WTC11 (cell line): ENCODE measurements around the gene DCP1B. TPM values are rescaled to one million over a fixed set of nuclear protein-coding genes. Genes with fewer than 3 reads are reported as not detected.

Source experiments
- ATAC-seq: fragments of 200-7000 bp; cut with Tn5 transposase; 2 replicates; pipeline ENCODE4 v1.10.0; 2021; ENCODE audit warnings: mild to moderate bottlenecking, moderate library complexity
- CTCF ChIA-PET: fragments of 300-600 bp; sonication (Branson Sonifier 250); formaldehyde crosslinking; loops from one replicate; lab custom pipeline; 2021; ENCODE audit warnings: antibody characterized with exemption; lab: Charles Lee
- POLR2A ChIA-PET: fragments of 350-600 bp; sonication (Branson Sonifier 250); formaldehyde crosslinking; loops from one replicate; lab custom pipeline; 2021; ENCODE audit warnings: antibody characterized with exemption; lab: Charles Lee
- DNase-seq: peaks from one replicate; pipeline ENCODE4 v3.0.0; 2021; ENCODE audit warnings: low spot score
- H3K27ac Mint-ChIP-seq: 2 replicates; pipeline ENCODE4 v1.8.0; 2021; ENCODE audit warnings: mixed read lengths
- H3K27me3 Mint-ChIP-seq: 2 replicates; pipeline ENCODE4 v1.8.0; 2021; ENCODE audit warnings: low read depth, mild to moderate bottlenecking, moderate library complexity, mixed read lengths
- H3K36me3 Mint-ChIP-seq: 2 replicates; pipeline ENCODE4 v1.8.0; 2021; ENCODE audit warnings: mixed read lengths
- H3K4me1 Mint-ChIP-seq: 2 replicates; pipeline ENCODE4 v1.8.0; 2022; ENCODE audit warnings: mixed read lengths
- H3K4me3 Mint-ChIP-seq: 2 replicates; pipeline ENCODE4 v1.8.0; 2021; ENCODE audit warnings: mild to moderate bottlenecking, moderate library complexity, mixed read lengths
- H3K9me3 Mint-ChIP-seq: 2 replicates; pipeline ENCODE4 v1.8.0; 2021; ENCODE audit warnings: mixed read lengths
- AFF4 ChIP-seq: sonication (generic); formaldehyde crosslinking; IDR thresholded peaks from 2 replicates; pipeline ENCODE4 v1.8.1; 2023; ENCODE audit warnings: mild to moderate bottlenecking, missing genetic modification reagents, borderline replicate concordance
- AR ChIP-seq: fragments of 250-450 bp; sonication (Bioruptor Pico); IDR thresholded peaks from 2 replicates; pipeline ENCODE4 v1.9.0; 2021; ENCODE audit warnings: mild to moderate bottlenecking
- ATF6 ChIP-seq: sonication (generic); formaldehyde crosslinking; IDR thresholded peaks from 2 replicates; pipeline ENCODE4 v1.8.1; 2023; ENCODE audit warnings: mild to moderate bottlenecking, missing genetic modification reagents
- CBFB ChIP-seq: sonication (generic); formaldehyde crosslinking; IDR thresholded peaks from 2 replicates; pipeline ENCODE4 v1.8.1; 2022; ENCODE audit warnings: mild to moderate bottlenecking, low read depth, missing genetic modification reagents
- E2F4 ChIP-seq: sonication (generic); formaldehyde crosslinking; IDR thresholded peaks from 2 replicates; pipeline ENCODE4 v1.8.1; 2022; ENCODE audit warnings: low read depth, mild to moderate bottlenecking, moderate library complexity, missing genetic modification reagents, borderline replicate concordance
- ELF4 ChIP-seq: sonication (generic); formaldehyde crosslinking; IDR thresholded peaks from 2 replicates; pipeline ENCODE4 v1.8.1; 2022; ENCODE audit warnings: low read depth, mild to moderate bottlenecking, moderate library complexity, missing genetic modification reagents
- ETV6 ChIP-seq: sonication (generic); formaldehyde crosslinking; IDR thresholded peaks from 2 replicates; pipeline ENCODE4 v1.8.1; 2022; ENCODE audit warnings: mild to moderate bottlenecking, missing genetic modification reagents
- GTF2I ChIP-seq: fragments of 250-450 bp; sonication (Bioruptor Pico); conservative IDR thresholded peaks from 2 replicates; pipeline ENCODE4 v1.4.0; 2021; ENCODE audit warnings: mild to moderate bottlenecking
- HMGA2 ChIP-seq: fragments of 250-450 bp; sonication (Bioruptor Pico); IDR thresholded peaks from 2 replicates; pipeline ENCODE4 v1.4.0; 2021; ENCODE audit warnings: mild to moderate bottlenecking, moderate library complexity
- HMGXB4 ChIP-seq: sonication (generic); formaldehyde crosslinking; IDR thresholded peaks from 2 replicates; pipeline ENCODE4 v1.8.1; 2023; ENCODE audit warnings: mild to moderate bottlenecking, moderate library complexity, missing genetic modification reagents
- IRF2 ChIP-seq: sonication (generic); formaldehyde crosslinking; IDR thresholded peaks from 2 replicates; pipeline ENCODE4 v1.8.0; 2022; ENCODE audit warnings: low read depth, missing genetic modification reagents, borderline replicate concordance
- MYBL2 ChIP-seq: sonication (generic); formaldehyde crosslinking; IDR thresholded peaks from 2 replicates; pipeline ENCODE4 v1.8.1; 2023; ENCODE audit warnings: mild to moderate bottlenecking, moderate library complexity, missing genetic modification reagents
- NFYB ChIP-seq: sonication (generic); formaldehyde crosslinking; conservative IDR thresholded peaks from 2 replicates; pipeline ENCODE4 v1.8.0; 2022; ENCODE audit warnings: low read depth, missing genetic modification reagents
- NR2C2 ChIP-seq: sonication (generic); formaldehyde crosslinking; IDR thresholded peaks from 2 replicates; pipeline ENCODE4 v1.8.0; 2022; ENCODE audit warnings: mild to moderate bottlenecking, missing genetic modification reagents
- PREB ChIP-seq: sonication (generic); formaldehyde crosslinking; IDR thresholded peaks from 2 replicates; pipeline ENCODE4 v1.8.1; 2022; ENCODE audit warnings: mild to moderate bottlenecking, missing genetic modification reagents, moderate library complexity, borderline replicate concordance
- PRRX2 ChIP-seq: fragments of 250-450 bp; sonication (Bioruptor Pico); IDR thresholded peaks from 2 replicates; pipeline ENCODE4 v1.8.0; 2021; ENCODE audit warnings: mild to moderate bottlenecking
- SMAD3 ChIP-seq: sonication (generic); formaldehyde crosslinking; IDR thresholded peaks from 2 replicates; pipeline ENCODE4 v1.8.0; 2022; ENCODE audit warnings: missing genetic modification reagents, mild to moderate bottlenecking, borderline replicate concordance
- TCF7 ChIP-seq: sonication (generic); formaldehyde crosslinking; IDR thresholded peaks from 2 replicates; pipeline ENCODE4 v1.8.0; 2022; ENCODE audit warnings: mild to moderate bottlenecking, low read depth, missing genetic modification reagents, moderate library complexity
- TEAD4 ChIP-seq: sonication (generic); formaldehyde crosslinking; IDR thresholded peaks from 2 replicates; pipeline ENCODE4 v1.8.0; 2022; ENCODE audit warnings: mild to moderate bottlenecking, missing genetic modification reagents
- ZNF121 ChIP-seq: sonication (generic); formaldehyde crosslinking; IDR thresholded peaks from 2 replicates; pipeline ENCODE4 v1.8.0; 2023; ENCODE audit warnings: missing genetic modification reagents
- ZNF416 ChIP-seq: fragments of 250-450 bp; sonication (Bioruptor Pico); IDR thresholded peaks from 2 replicates; pipeline ENCODE4 v1.9.0; 2021; ENCODE audit warnings: mild to moderate bottlenecking, inconsistent platforms
- ZSCAN18 ChIP-seq: fragments of 250-450 bp; sonication (Bioruptor Pico); IDR thresholded peaks from 2 replicates; pipeline ENCODE4 v2.1.2; 2022; ENCODE audit warnings: mild to moderate bottlenecking, moderate library complexity
- total RNA-seq: library from RNA; stranded (reverse); gene quantifications from 3 replicates; pipeline ENCODE4 v1.2.3, GENCODE V29; 2021

The DCP1B gene
- total RNA-seq, 1 experiment from 2014 or later, result 25.1 TPM

- ATAC-seq, result no peak
- no peaks in the 10 kb centered on the region for H3K36me3 Mint-ChIP-seq
- ChIA-PET POLR2A (no interaction called here), CTCF (no interaction called here)
- H3K4me3 Mint-ChIP-seq, result no peak overlapping the region
- peaks cover 21% of the 10 kb centered on the region for H3K4me1 Mint-ChIP-seq
- TF ChIP-seq SMAD3 (CRISPR knock-in tag) (no peak), ZNF121 (no peak), IRF2 (no peak), NR2C2 (CRISPR knock-in tag) (no peak)
- H3K27ac Mint-ChIP-seq, result peak overlapping the region; percentile 9; the same call in 1 of the 2 replicates
- no peaks in the 10 kb centered on the region for H3K9me3 Mint-ChIP-seq
- no peaks in the 10 kb centered on the region for H3K27me3 Mint-ChIP-seq
- DNase-seq, result no peak
Observed at GRCh38 chr12:1972856-1973317, 31.4 kb downstream of the DCP1B start.

- DNase-seq (no peak), ATAC-seq (no peak)
- no peaks in the 10 kb centered on the region for H3K27me3 Mint-ChIP-seq
- ChIA-PET POLR2A (no interaction called here), CTCF (no interaction called here)
- H3K9me3 Mint-ChIP-seq, result no peaks in the 10 kb centered on the region
- no peak overlapping the region for H3K4me3 Mint-ChIP-seq
- H3K4me1 Mint-ChIP-seq, result peaks cover 21% of the 10 kb centered on the region
- H3K27ac Mint-ChIP-seq, result no peak overlapping the region
- no peaks in the 10 kb centered on the region for H3K36me3 Mint-ChIP-seq
- no peak for TF ChIP-seq AFF4
- no peak for TF ChIP-seq ATF6 (CRISPR knock-in tag)
- no peak for TF ChIP-seq ETV6 (CRISPR knock-in tag)
- no peak for TF ChIP-seq HMGA2 (CRISPR knock-in tag)
- TF ChIP-seq AR (CRISPR knock-in tag), result no peak
- TF ChIP-seq MYBL2 (CRISPR knock-in tag), result no peak
- TF ChIP-seq ELF4 (CRISPR knock-in tag), result no peak
- no peak for TF ChIP-seq GTF2I (CRISPR knock-in tag)
- TF ChIP-seq PRRX2 (CRISPR knock-in tag), result no peak
- TF ChIP-seq PREB, result no peak
- TF ChIP-seq E2F4 (CRISPR knock-in tag), result no peak
- TF ChIP-seq CBFB, result no peak
- TF ChIP-seq TEAD4 (CRISPR knock-in tag), result no peak
- TF ChIP-seq TCF7 (CRISPR knock-in tag), result no peak
- TF ChIP-seq HMGXB4 (CRISPR knock-in tag), result no peak
- TF ChIP-seq ZSCAN18 (CRISPR knock-in tag), result no peak
- no peak for TF ChIP-seq ZNF416 (CRISPR knock-in tag)
- TF ChIP-seq NFYB (CRISPR knock-in tag), result no peak
Observed at GRCh38 chr12:1972260-1972659, 32.0 kb downstream of the DCP1B start.
